Measurements from ENCODE around the gene MYOF. TPM values are rescaled to one million over a fixed set of nuclear protein-coding genes. Genes with fewer than 3 reads are reported as not detected.

Gene MYOF
- polyA plus RNA-seq, 1 of the 3 experiments (the other 2 are of a cell fraction): 103 TPM

- H4K20me1 ChIP-seq (ENCODE audit: insufficient read depth): no peaks in the 10 kb centered on the region
- CTCF ChIA-PET: interaction anchor here (0.9 to 2.4 kb wide), 2 partner anchors 22 to 46 kb away, joined by 3 to 12 read pairs; no protein-coding TSS in a partner anchor
- no peak overlapping the region for H2AFZ ChIP-seq (ENCODE audit: low read depth)
- H3K27me3 ChIP-seq (ENCODE audit: insufficient read depth): no peaks in the 10 kb centered on the region
- POLR2A ChIA-PET: no interaction called here
- H3F3A ChIP-seq (replicated peaks; ENCODE audit: insufficient read depth): peaks cover 6% of the 10 kb centered on the region
- H3K9me2 ChIP-seq: no peaks in the 10 kb centered on the region
- H3K9ac ChIP-seq: no peak overlapping the region
- H3K27ac ChIP-seq (ENCODE audit: low read depth in 2 of 2, low read length in 1 of 2): no peak overlapping the region
- TF ChIP-seq PBX3 (IDR thresholded peaks at IDR 0.05) (no peak), RXRA (IDR thresholded peaks at IDR 0.05; ENCODE audit: borderline replicate concordance, low read depth) (no peak), ELF1 (IDR thresholded peaks at IDR 0.05) (no peak), EP300 (IDR thresholded peaks at IDR 0.05; ENCODE audit: borderline replicate concordance in 1 of 2, low read depth in 1 of 2, low read length in 1 of 2) (no peak), FOXM1 (IDR thresholded peaks at IDR 0.05; ENCODE audit: low read depth) (no peak), YY1 (IDR thresholded peaks at IDR 0.05; ENCODE audit: low read depth) (no peak), GABPA (IDR thresholded peaks at IDR 0.05; ENCODE audit: low read depth) (no peak), TEAD4 (IDR thresholded peaks at IDR 0.05; ENCODE audit: borderline replicate concordance, insufficient read depth) (no peak), TAF1 (IDR thresholded peaks at IDR 0.05; ENCODE audit: borderline replicate concordance, low read depth, low read length) (no peak), TCF12 (IDR thresholded peaks at IDR 0.05) (no peak), IRF3 (IDR thresholded peaks at IDR 0.05; ENCODE audit: low read depth, low read length) (no peak), POLR2AphosphoS5 (IDR thresholded peaks at IDR 0.05; ENCODE audit: low read depth, low read length) (no peak), CTCF (IDR thresholded peaks at IDR 0.05) (no peak), JUND (IDR thresholded peaks at IDR 0.05) (no peak), FOSL2 (IDR thresholded peaks at IDR 0.05; ENCODE audit: borderline replicate concordance, low read depth) (no peak), EZH2phosphoT487 (IDR thresholded peaks at IDR 0.05; ENCODE audit: borderline replicate concordance, low read depth) (no peak), USF1 (IDR thresholded peaks at IDR 0.05; ENCODE audit: borderline replicate concordance, low read depth) (no peak), NRF1 (IDR thresholded peaks at IDR 0.05; ENCODE audit: low read depth, low read length) (no peak)
- 95% methylated on average over 4 of the region's 4 CpGs for WGBS (ENCODE audit: low lambda C conversion rate)
- H3K36me3 ChIP-seq (replicated peaks in 1 of 2; ENCODE audit: control insufficient read depth in 1 of 2, insufficient read depth in 2 of 2, low read length in 1 of 2): peaks cover 0 to 67% of the 10 kb centered on the region in 2 experiments
- H3K9me3 ChIP-seq: no peaks in the 10 kb centered on the region
- no peak overlapping the region for H3K4me2 ChIP-seq
- peaks cover 0 to 5% of the 10 kb centered on the region in 2 experiments; a peak in 2 of 4 replicates for H3K4me1 ChIP-seq (ENCODE audit: control insufficient read depth in 1 of 2, insufficient read depth in 2 of 2, low read depth in 1 of 2, low read length in 1 of 2)
- peaks cover 46% of the 10 kb centered on the region for H3K79me2 ChIP-seq (ENCODE audit: insufficient read depth)
- no peak for DNase-seq
- no peak overlapping the region for H3K4me3 ChIP-seq (ENCODE audit: low read depth in 2 of 2, low read length in 1 of 2)
These were observed 60.0 kb downstream of the MYOF start for GRCh38 chr10:93422118-93422517.

Data from SK-N-SH (cell line).